ENCODE results near the gene IKBKE.

- TF ChIP-seq RXRA (IDR thresholded peaks at IDR 0.05; ENCODE audit: insufficient read depth, low read depth, low read length) (no peak), CEBPB (IDR thresholded peaks at IDR 0.05; ENCODE audit: low read depth, low read length) (no peak), GABPA (IDR thresholded peaks at IDR 0.05; ENCODE audit: borderline replicate concordance, insufficient read depth, low read length) (no peak), ZNF274 (IDR thresholded peaks at IDR 0.05; ENCODE audit: borderline replicate concordance, extremely low read depth, low read length) (no peak), POLR2A (IDR thresholded peaks at IDR 0.05; ENCODE audit: control extremely low read depth in 1 of 2, low read depth in 2 of 2, low read length in 2 of 2) (no peak), TEAD4 (IDR thresholded peaks at IDR 0.05; ENCODE audit: low read depth, low read length) (no peak), CTCF (IDR thresholded peaks at IDR 0.05; ENCODE audit: control extremely low read depth in 1 of 3, insufficient read depth in 1 of 3, low read depth in 1 of 3, low read length in 3 of 3) (no peak), EP300 (IDR thresholded peaks at IDR 0.05; ENCODE audit: borderline replicate concordance in 1 of 2, low read depth in 2 of 2, low read length in 2 of 2) (no peak), SIN3A (conservative IDR thresholded peaks at IDR 0.05 in 1 of 2, IDR thresholded peaks at IDR 0.05 in 1 of 2; ENCODE audit: low read depth in 1 of 2, low read length in 2 of 2) (no peak), SUZ12 (IDR thresholded peaks at IDR 0.05; ENCODE audit: low read length) (no peak), FOSL1 (IDR thresholded peaks at IDR 0.05; ENCODE audit: insufficient read depth, low read depth, low read length) (no peak), SP1 (IDR thresholded peaks at IDR 0.05; ENCODE audit: low read depth, low read length) (no peak), PHF8 (conservative IDR thresholded peaks at IDR 0.05; ENCODE audit: low read depth, low read length) (no peak), NRF1 (IDR thresholded peaks at IDR 0.05; ENCODE audit: low read depth, low read length) (no peak)
Observed at GRCh38 chr1:206516728-206516990, 46.4 kb downstream of the IKBKE start.

All from H1 (cell line).